GM23248 (cell line): Measurements from ENCODE around the gene SNX18. TPM values are rescaled to one million over a fixed set of nuclear protein-coding genes. Genes with fewer than 3 reads are reported as not detected.
A peak's percentile ranks its signal among the peaks of the same experiment; 100 is the strongest.

ENCODE experiments used
- DNase-seq: peaks from one replicate; pipeline ENCODE4 v3.0.0-alpha.2; 2015
- H2AFZ ChIP-seq: fragments of 200-600 bp; sonication (generic); 2 replicates; pipeline ENCODE4 v1.6.1; 2016; ENCODE audit warnings: antibody characterized with exemption
- H3F3A ChIP-seq: fragments of 200-600 bp; sonication (generic); 2 replicates; pipeline ENCODE4 v1.6.1; 2016; ENCODE audit warnings: mild to moderate bottlenecking, antibody characterized with exemption, mixed run types; ENCODE audit not compliant: insufficient read depth
- H3K27ac ChIP-seq: fragments of 200-600 bp; sonication (generic); 2 replicates; pipeline ENCODE4 v1.5.1; 2016; ENCODE audit warnings: mild to moderate bottlenecking
- H3K27me3 ChIP-seq: fragments of 200-600 bp; sonication (generic); replicated peaks from 2 replicates; pipeline ENCODE4 v1.6.1; 2016; ENCODE audit warnings: mild to moderate bottlenecking; ENCODE audit not compliant: insufficient read depth
- H3K36me3 ChIP-seq: fragments of 200-600 bp; sonication (generic); 2 replicates; pipeline ENCODE4 v1.6.1; 2016; ENCODE audit warnings: low read depth, mild to moderate bottlenecking
- H3K4me1 ChIP-seq: fragments of 200-600 bp; sonication (generic); 2 replicates; pipeline ENCODE4 v1.6.1; 2016; ENCODE audit warnings: mild to moderate bottlenecking; ENCODE audit not compliant: insufficient read depth
- H3K4me2 ChIP-seq: fragments of 200-600 bp; sonication (generic); one replicate; pipeline ENCODE4 v1.6.1; 2016; ENCODE audit warnings: mild to moderate bottlenecking; ENCODE audit not compliant: unreplicated experiment
- H3K4me3 ChIP-seq: fragments of 200-600 bp; sonication (generic); 2 replicates; pipeline ENCODE4 v1.5.1; 2016; ENCODE audit warnings: mild to moderate bottlenecking
- H3K79me2 ChIP-seq: fragments of 200-600 bp; sonication (generic); 2 replicates; pipeline ENCODE4 v1.6.1; 2016; ENCODE audit warnings: mild to moderate bottlenecking; ENCODE audit not compliant: insufficient read depth
- H3K9ac ChIP-seq: fragments of 200-600 bp; sonication (generic); 2 replicates; pipeline ENCODE4 v1.6.1; 2016; ENCODE audit warnings: mild to moderate bottlenecking
- H3K9me2 ChIP-seq: fragments of 200-600 bp; sonication (generic); 2 replicates; pipeline ENCODE4 v1.6.1; 2016; ENCODE audit warnings: mixed run types, mild to moderate bottlenecking, moderate library complexity; ENCODE audit not compliant: insufficient read depth
- H3K9me3 ChIP-seq: fragments of 200-600 bp; sonication (generic); one replicate; pipeline ENCODE4 v1.6.1; 2017; ENCODE audit warnings: low read depth
- H4K20me1 ChIP-seq: fragments of 200-600 bp; sonication (generic); 2 replicates; pipeline ENCODE4 v1.6.0; 2016; ENCODE audit not compliant: insufficient read depth
- EZH2 ChIP-seq: fragments of 200-600 bp; sonication (generic); IDR thresholded peaks from 2 replicates; pipeline ENCODE4 v1.6.1; 2018; ENCODE audit warnings: antibody characterized with exemption, mild to moderate bottlenecking; ENCODE audit not compliant: insufficient read depth, poor library complexity, severe bottlenecking
- EZH2phosphoT487 ChIP-seq: fragments of 200-600 bp; sonication (generic); IDR thresholded peaks from 2 replicates; pipeline ENCODE4 v1.6.1; 2018; ENCODE audit warnings: antibody characterized with exemption, moderate library complexity, mild to moderate bottlenecking, low read depth; ENCODE audit not compliant: insufficient read depth
- WGBS, 2 experiments: methylation state at CpG; one replicate each; pipeline ENCODE4 v1.1.6; 2015 to 2017; ENCODE audit warnings: low lambda C conversion rate in 2 of 2, low coverage in 1 of 2; ENCODE audit errors: missing lambda C conversion rate in 2 of 2; 5-methylcytosine and 5-hydroxymethylcytosine counted together
- in situ Hi-C: fragments of 300-500 bp; cut with MboI; formaldehyde crosslinking; loops from 2 replicates; pipeline ENCODE4 v1.15.0; 2020
- polyA plus RNA-seq: library from polyadenylated mRNA; unstranded; fragments of >200 nt; fragmentation: Nextera tagmentation; extraction: Ambion mirVana; gene quantifications from 2 replicates; pipeline ENCODE4 v1.2.1, GENCODE V29; 2016
- total RNA-seq: library from RNA; depleted of rRNA; stranded (reverse); fragments of >200 nt; shearing (Covaris generic); gene quantifications from 2 replicates; pipeline ENCODE4 v1.2.3, GENCODE V29; 2014

The SNX18 gene
- total and polyA plus RNA-seq, 2 experiments from 2014 or later: 14.2 to 77.3 TPM

DNA sequence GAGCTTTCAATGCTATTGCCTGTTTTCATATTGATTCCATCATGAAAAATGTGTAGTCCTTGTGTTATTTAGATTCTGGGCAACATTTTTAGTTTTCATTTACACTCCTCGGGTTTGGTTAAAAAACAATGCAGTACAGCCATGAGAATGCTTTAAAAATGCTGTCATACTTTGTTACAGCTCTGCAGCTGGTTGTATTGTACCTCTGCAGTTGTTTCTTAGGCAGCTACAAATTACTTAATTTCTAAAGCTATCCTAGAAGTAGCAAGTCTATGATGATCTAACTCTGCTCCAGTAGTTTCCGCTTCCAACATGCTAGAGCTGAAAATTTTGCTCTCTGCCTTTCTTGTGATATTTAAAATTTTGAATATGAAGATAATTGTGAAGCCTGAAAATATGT is 20.2 kb downstream of the SNX18 start:
- WGBS, 2 experiments: 18 to 20% methylated on average over 2 of the region's 2 CpGs
- peak overlapping the region; percentile 77 for H3K4me2 ChIP-seq
- no peaks in the 10 kb centered on the region for H3K9me2 ChIP-seq
- peak overlapping the region; percentile 49 for H3K9ac ChIP-seq
- H3K9me3 ChIP-seq: no peaks in the 10 kb centered on the region
- H2AFZ ChIP-seq: no peak overlapping the region
- peak overlapping the region; percentile 41 for H3K4me3 ChIP-seq
- H3F3A ChIP-seq: peaks cover 17% of the 10 kb centered on the region
- H3K36me3 ChIP-seq: no peaks in the 10 kb centered on the region
- peaks cover 12% of the 10 kb centered on the region; the same call in 1 of the 2 replicates for H4K20me1 ChIP-seq
- H3K4me1 ChIP-seq: peaks cover 39% of the 10 kb centered on the region
- peak overlapping the region; percentile 43 for H3K27ac ChIP-seq
- TF ChIP-seq EZH2phosphoT487 (no peak), EZH2 (no peak)
- H3K79me2 ChIP-seq: peaks cover 100% of the 10 kb centered on the region
- in situ Hi-C loops: no loop called here
- peak; percentile 65 for DNase-seq
- no peaks in the 10 kb centered on the region for H3K27me3 ChIP-seq

GRCh38 chr5:54538156-54538555 is 20.6 kb downstream of the SNX18 start:
- Histone ChIP-seq H3K9ac (peak overlapping the region; percentile 49), H3K79me2 (peaks cover 100% of the 10 kb centered on the region), H3F3A (peaks cover 17% of the 10 kb centered on the region), H3K9me2 (no peaks in the 10 kb centered on the region), H2AFZ (no peak overlapping the region), H3K27me3 (no peaks in the 10 kb centered on the region), H3K4me1 (peaks cover 35% of the 10 kb centered on the region), H3K4me2 (peak overlapping the region; percentile 77), H3K36me3 (peaks cover 2% of the 10 kb centered on the region), H4K20me1 (peaks cover 11% of the 10 kb centered on the region; the same call in 1 of the 2 replicates), H3K4me3 (peak overlapping the region; percentile 41; the same call in 1 of the 2 replicates), H3K9me3 (no peaks in the 10 kb centered on the region), H3K27ac (peak overlapping the region; percentile 43)
- TF ChIP-seq EZH2phosphoT487: no peak
- no peak for TF ChIP-seq EZH2
- in situ Hi-C loops: no loop called here
- WGBS, 2 experiments: 42% methylated on average over 3 of the region's 3 CpGs
- DNase-seq: peak; percentile 49

DNA sequence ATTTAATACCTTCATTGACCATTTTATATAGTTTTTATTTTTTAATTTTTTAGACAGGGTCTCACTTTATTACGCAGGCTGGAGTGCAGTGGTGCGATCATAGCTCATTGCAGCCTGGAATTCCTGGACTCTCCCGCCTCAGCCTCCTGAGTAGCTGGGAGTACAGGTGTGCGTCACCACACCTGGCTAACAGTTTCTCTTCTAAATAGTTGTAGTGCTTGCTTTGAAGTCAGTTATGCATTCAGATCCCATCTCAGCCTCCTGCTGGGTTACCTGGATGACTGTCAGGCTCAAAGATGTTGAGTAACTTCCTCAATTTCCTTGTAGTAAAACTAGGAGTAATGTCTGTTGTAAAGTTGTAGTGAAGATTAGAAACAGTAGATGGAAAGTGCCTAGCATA is 21.4 kb downstream of the SNX18 start:
- Histone ChIP-seq H3K9me3 (no peaks in the 10 kb centered on the region), H3K27me3 (no peaks in the 10 kb centered on the region), H3K9ac (no peak overlapping the region), H3K27ac (no peak overlapping the region), H3K4me3 (no peak overlapping the region), H3K4me2 (no peak overlapping the region), H3K9me2 (no peaks in the 10 kb centered on the region), H4K20me1 (peaks cover 9% of the 10 kb centered on the region; the same call in 1 of the 2 replicates), H3K36me3 (peaks cover 6% of the 10 kb centered on the region), H3K4me1 (peaks cover 27% of the 10 kb centered on the region), H2AFZ (no peak overlapping the region), H3K79me2 (peaks cover 100% of the 10 kb centered on the region), H3F3A (peaks cover 17% of the 10 kb centered on the region)
- in situ Hi-C loops: no loop called here
- no peak for DNase-seq
- WGBS, 2 experiments: 98 to 100% methylated on average over 4 of the region's 4 CpGs
- no peak for TF ChIP-seq EZH2
- TF ChIP-seq EZH2phosphoT487: no peak

DNA sequence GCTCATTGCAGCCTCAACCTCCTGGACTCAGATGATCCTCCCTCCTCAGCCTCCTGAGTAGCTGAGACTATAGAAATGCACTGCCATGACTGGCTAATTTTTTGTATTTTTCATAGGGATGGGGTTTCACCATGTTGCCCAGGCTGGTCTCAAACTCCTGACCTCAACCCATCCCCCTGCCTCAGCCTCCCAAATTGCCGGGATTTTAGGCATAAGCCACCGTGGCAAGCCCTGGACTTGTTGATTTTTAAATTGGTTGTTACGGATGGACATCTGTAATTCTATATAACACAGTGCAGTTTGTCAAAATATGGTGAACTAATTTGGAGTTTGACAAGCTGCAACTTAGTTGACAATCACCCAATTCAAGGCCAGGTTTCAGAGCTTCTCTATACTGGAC is 22.7 kb downstream of the SNX18 start:
- peaks cover 100% of the 10 kb centered on the region for H3K79me2 ChIP-seq
- TF ChIP-seq EZH2 (no peak), EZH2phosphoT487 (no peak)
- no peak overlapping the region for H2AFZ ChIP-seq
- H3K4me3 ChIP-seq: no peak overlapping the region
- no peak overlapping the region for H3K9ac ChIP-seq
- no peaks in the 10 kb centered on the region for H3K27me3 ChIP-seq
- H3K4me1 ChIP-seq: peaks cover 17% of the 10 kb centered on the region
- no peak overlapping the region for H3K27ac ChIP-seq
- no peaks in the 10 kb centered on the region for H3K9me2 ChIP-seq
- peaks cover 17% of the 10 kb centered on the region for H3F3A ChIP-seq
- H3K4me2 ChIP-seq: no peak overlapping the region
- no peaks in the 10 kb centered on the region for H3K9me3 ChIP-seq
- 95 to 97% methylated on average over 3 of the region's 3 CpGs for WGBS, 2 experiments
- DNase-seq: no peak
- in situ Hi-C loops: no loop called here
- H3K36me3 ChIP-seq: peaks cover 12% of the 10 kb centered on the region
- H4K20me1 ChIP-seq: peaks cover 16% of the 10 kb centered on the region; the same call in 1 of the 2 replicates
